Esophagus squamous epithelium (tissue), 5 donors: Measurements from ENCODE around the gene PINK1. TPM values are rescaled to one million over a fixed set of nuclear protein-coding genes. Genes with fewer than 3 reads are reported as not detected.

Source experiments
- DNase-seq: peaks from one replicate; lab custom pipeline; 2025; lab: John Stamatoyannopoulos, UW
- H3K27ac ChIP-seq, 4 donors: fragments of 200-600 bp; sonication (generic); one replicate each; pipeline ENCODE4 v1.5.1; 2016 to 2019; ENCODE audit warnings: mild to moderate bottlenecking in 1 of 4
- H3K27me3 ChIP-seq, 4 donors: fragments of 200-600 bp; sonication (generic); 1 replicate in 3 of 4; 2 replicates in 1 of 4; pipeline versions ENCODE4 v1.5.1 to v1.6.0; 2017 to 2021; ENCODE audit warnings: antibody characterized with exemption in 1 of 4
- H3K36me3 ChIP-seq, 3 donors: fragments of 200-600 bp; sonication (generic); one replicate each; pipeline ENCODE4 v1.5.1; 2016 to 2019
- H3K4me1 ChIP-seq, 3 donors: fragments of 200-600 bp; sonication (generic); one replicate each; pipeline ENCODE4 v1.5.1; 2017 to 2019
- H3K4me3 ChIP-seq, 4 donors: fragments of 200-600 bp; sonication (generic); 1 replicate in 3 of 4; 2 replicates in 1 of 4; pipeline ENCODE4 v1.5.1; 2016 to 2019; ENCODE audit warnings: mild to moderate bottlenecking in 2 of 4, moderate library complexity in 1 of 4
- H3K9me3 ChIP-seq, 3 donors: fragments of 200-600 bp; sonication (generic); one replicate each; pipeline ENCODE4 v1.5.1; 2016 to 2019
- POLR2A ChIP-seq, 4 donors: fragments of 450-650 bp; IDR thresholded peaks; one replicate each; pipeline ENCODE4 v1.6.1; 2017; ENCODE audit warnings: antibody characterized with exemption in 4 of 4, mild to moderate bottlenecking in 4 of 4, moderate library complexity in 3 of 4
- WGBS, 2 donors: methylation state at CpG; one replicate each; pipeline ENCODE4 v1.1.5; 2018; 5-methylcytosine and 5-hydroxymethylcytosine counted together
- intact Hi-C: fragments of 100-400 bp; cut with DNase I; formaldehyde crosslinking; loops from one replicate; pipeline ENCODE4 v1.15.0; 2022
- total RNA-seq, 4 donors: library from RNA; depleted of rRNA; stranded (reverse); fragments of >200 nt; gene quantifications; one replicate each; pipeline ENCODE4 v1.1.0, GENCODE V29; 2016
- TF ChIP-seq, protein P1 (sequence below), 6 experiments: fragments of 450-650 bp in 4 of 6; fragments of 200-600 bp in 2 of 6; sonication (generic) in 2 of 6; IDR thresholded peaks; one replicate each; pipeline ENCODE4 v1.5.1; 2016 to 2019; ENCODE audit warnings: antibody characterized with exemption in 6 of 6, mild to moderate bottlenecking in 4 of 6, moderate library complexity in 4 of 6
- donor health status: DM: yes; HTN: yes; CAD: no.

The PINK1 gene
- total RNA-seq, 4 donors from 2014 or later: 55.0 to 110 (median 77.1) TPM

DNA sequence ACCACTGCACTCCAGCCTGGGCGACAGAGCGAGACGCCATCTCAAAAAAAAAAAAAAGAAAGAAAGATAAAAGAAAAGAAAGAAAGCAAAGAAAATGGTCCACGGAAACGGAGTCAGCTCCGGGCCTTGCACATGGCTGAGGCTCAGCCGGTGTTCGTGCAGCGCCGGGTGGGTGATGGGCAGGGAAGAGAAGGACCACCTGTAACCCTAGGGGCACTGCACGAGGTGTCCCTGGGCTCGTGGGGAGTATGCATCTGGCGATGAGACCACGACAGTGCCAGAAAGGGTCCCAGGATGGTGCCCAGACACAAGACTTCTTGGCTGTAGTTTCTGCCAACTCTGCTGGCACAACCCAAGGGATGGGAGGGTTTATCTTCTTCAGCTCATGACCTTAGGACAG, 38.5 kb upstream of the PINK1 start:
- H3K4me3 ChIP-seq: no peak overlapping the region
- peaks cover 0 to 36% (median under 1%) of the 10 kb centered on the region in 4 donors for H3K27me3 ChIP-seq
- H3K9me3 ChIP-seq: no peaks in the 10 kb centered on the region
- no peak overlapping the region for H3K27ac ChIP-seq
- H3K36me3 ChIP-seq: no peaks in the 10 kb centered on the region
- 85 to 86% methylated on average over 14 of the region's 14 CpGs for WGBS, 2 donors
- H3K4me1 ChIP-seq: peaks cover under 1 to 25% (median under 1%) of the 10 kb centered on the region in 3 donors
- DNase-seq: no peak
- TF ChIP-seq POLR2A (IDR thresholded peaks at IDR 0.05): no peak
- TF ChIP-seq, protein P1, sequence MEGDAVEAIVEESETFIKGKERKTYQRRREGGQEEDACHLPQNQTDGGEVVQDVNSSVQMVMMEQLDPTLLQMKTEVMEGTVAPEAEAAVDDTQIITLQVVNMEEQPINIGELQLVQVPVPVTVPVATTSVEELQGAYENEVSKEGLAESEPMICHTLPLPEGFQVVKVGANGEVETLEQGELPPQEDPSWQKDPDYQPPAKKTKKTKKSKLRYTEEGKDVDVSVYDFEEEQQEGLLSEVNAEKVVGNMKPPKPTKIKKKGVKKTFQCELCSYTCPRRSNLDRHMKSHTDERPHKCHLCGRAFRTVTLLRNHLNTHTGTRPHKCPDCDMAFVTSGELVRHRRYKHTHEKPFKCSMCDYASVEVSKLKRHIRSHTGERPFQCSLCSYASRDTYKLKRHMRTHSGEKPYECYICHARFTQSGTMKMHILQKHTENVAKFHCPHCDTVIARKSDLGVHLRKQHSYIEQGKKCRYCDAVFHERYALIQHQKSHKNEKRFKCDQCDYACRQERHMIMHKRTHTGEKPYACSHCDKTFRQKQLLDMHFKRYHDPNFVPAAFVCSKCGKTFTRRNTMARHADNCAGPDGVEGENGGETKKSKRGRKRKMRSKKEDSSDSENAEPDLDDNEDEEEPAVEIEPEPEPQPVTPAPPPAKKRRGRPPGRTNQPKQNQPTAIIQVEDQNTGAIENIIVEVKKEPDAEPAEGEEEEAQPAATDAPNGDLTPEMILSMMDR (IDR thresholded peaks at IDR 0.05): no peak
- intact Hi-C loops: no loop called here

DNA sequence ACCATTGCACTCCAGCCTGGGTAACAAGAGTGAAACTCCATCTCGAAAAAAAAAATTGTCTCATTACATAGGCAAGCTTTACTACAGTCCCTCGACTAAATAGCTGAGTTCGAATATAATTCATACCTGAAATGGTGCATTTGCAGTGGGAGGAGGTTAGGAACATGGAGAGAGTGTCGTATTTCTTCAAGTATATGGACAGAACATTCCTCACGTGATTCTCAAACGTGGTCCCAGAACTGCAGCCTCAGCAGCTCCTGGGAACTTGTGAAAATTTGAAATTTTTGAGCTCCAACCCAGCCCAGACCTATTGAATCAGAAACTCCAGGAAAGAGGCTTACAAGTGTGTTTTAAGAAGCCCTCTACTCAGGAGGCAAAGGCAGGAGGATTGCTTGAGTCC, 37.2 kb upstream of the PINK1 start:
- WGBS, 2 donors: 58 to 62% methylated on average over 6 of the region's 6 CpGs
- DNase-seq: no peak
- TF ChIP-seq, protein P1 (IDR thresholded peaks at IDR 0.05): no peak
- no peak for TF ChIP-seq POLR2A (IDR thresholded peaks at IDR 0.05)
- intact Hi-C loops: no loop called here
- Histone ChIP-seq H3K4me3 (no peak overlapping the region), H3K27ac (no peak overlapping the region), H3K9me3 (no peaks in the 10 kb centered on the region), H3K27me3 (peaks cover 0 to 22% (median 0%) of the 10 kb centered on the region in 4 donors), H3K4me1 (peaks cover 0 to 11% (median 0%) of the 10 kb centered on the region in 3 donors), H3K36me3 (no peaks in the 10 kb centered on the region)

DNA sequence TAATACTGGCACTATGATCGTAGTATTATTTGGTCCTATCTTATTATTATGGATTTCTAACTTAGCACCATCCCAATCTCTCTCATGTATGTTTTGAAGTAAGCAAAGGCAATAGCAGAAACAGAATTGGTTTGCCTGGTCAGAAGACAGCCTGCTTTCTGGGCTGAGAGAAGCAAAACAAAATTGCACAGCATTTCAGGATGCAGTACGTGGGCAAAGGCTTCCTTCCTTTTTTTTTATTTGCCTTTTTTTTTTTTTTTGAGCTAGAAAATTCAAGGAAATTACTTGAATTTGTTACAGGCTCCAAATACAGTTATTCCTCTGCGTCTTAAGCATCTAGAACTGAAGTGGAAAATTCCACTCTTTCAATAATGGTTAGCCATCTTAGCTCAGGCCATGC, 35.6 kb upstream of the PINK1 start:
- no peaks in the 10 kb centered on the region for H3K36me3 ChIP-seq
- no peaks in the 10 kb centered on the region for H3K9me3 ChIP-seq
- H3K4me3 ChIP-seq: no peak overlapping the region
- H3K27me3 ChIP-seq: peaks cover 0 to 13% (median 0%) of the 10 kb centered on the region in 4 donors
- intact Hi-C loops: no loop called here
- 57 to 67% methylated on average over 3 of the region's 3 CpGs for WGBS, 2 donors
- no peak for DNase-seq
- peak overlapping the region in 2 of 4 donors; percentile 54 to 55 for H3K27ac ChIP-seq
- peaks cover 0 to 8% (median 0%) of the 10 kb centered on the region in 3 donors for H3K4me1 ChIP-seq
- TF ChIP-seq POLR2A (IDR thresholded peaks at IDR 0.05): no peak
- TF ChIP-seq, protein P1 (IDR thresholded peaks at IDR 0.05): no peak

DNA sequence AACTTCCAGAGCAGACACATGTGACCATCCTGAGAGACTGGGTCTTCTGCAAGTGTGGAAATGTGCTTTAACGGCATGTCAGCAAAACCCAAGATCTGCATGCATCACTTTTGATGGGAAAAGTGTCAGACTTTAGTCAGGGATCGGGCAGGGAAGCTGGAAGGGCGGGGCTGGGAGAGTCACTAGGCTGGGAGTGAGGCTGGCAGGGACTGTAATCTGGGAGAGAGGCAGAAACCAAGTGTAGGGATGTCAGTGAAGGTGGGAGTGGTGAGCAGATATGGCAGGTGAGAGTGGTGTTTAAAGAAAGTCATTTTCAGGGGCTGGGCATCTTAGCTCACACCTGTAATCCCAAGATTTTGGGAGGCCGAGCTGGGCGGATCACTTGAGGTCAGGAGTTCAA, 33.1 kb upstream of the PINK1 start:
- TF ChIP-seq, protein P1 (IDR thresholded peaks at IDR 0.05): no peak
- TF ChIP-seq POLR2A (IDR thresholded peaks at IDR 0.05): no peak
- DNase-seq: no peak
- 68 to 75% methylated on average over 5 of the region's 5 CpGs for WGBS, 2 donors
- intact Hi-C loops: no loop called here
- Histone ChIP-seq H3K9me3 (no peaks in the 10 kb centered on the region), H3K27ac (no peak overlapping the region), H3K4me1 (no peaks in the 10 kb centered on the region), H3K27me3 (no peaks in the 10 kb centered on the region), H3K36me3 (no peaks in the 10 kb centered on the region), H3K4me3 (no peak overlapping the region)

DNA sequence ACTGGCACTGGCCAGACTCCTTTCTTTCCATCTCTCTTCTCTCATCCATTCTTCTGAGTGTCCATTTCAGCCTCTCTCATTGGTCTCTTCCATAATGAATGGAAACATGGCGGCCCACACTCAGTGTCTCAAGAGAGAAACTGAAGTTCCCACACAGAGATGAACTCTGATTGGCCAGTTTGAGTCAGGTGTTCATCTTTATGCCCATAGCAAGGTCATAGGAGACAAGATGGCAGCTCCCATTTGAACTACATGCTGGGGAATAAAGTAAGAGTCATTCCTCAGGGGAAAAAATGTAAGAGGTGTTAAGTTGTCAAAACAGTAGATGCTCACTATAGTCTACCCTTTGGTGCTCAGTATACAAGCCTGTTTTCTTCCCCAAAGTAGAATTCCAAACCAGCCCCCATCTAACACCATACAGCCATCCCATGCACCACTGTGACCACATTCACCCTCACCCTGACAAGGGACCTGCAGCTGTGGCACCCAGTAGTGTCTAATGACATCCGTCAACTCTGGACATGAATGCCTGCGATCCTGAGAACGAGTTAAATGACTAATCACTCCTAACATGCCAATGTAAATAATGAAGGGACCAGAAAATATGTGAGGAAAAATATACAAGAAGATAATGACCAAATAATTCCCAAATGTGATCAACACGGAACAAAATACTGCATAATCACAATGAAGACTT, 32.0 kb upstream of the PINK1 start:
- Histone ChIP-seq H3K4me3 (no peak overlapping the region), H3K4me1 (no peaks in the 10 kb centered on the region), H3K27me3 (no peaks in the 10 kb centered on the region), H3K36me3 (no peaks in the 10 kb centered on the region), H3K9me3 (no peaks in the 10 kb centered on the region), H3K27ac (no peak overlapping the region)
- TF ChIP-seq, protein P1 (IDR thresholded peaks at IDR 0.05): no peak
- TF ChIP-seq POLR2A (IDR thresholded peaks at IDR 0.05): no peak
- DNase-seq: no peak
- intact Hi-C loops: no loop called here
- WGBS, 2 donors: 36 to 42% methylated on average over 5 of the region's 5 CpGs
